Measurements from ENCODE around the gene SASH1.

GRCh38 chr6:148348778-148349177 lies 6.1 kb downstream of the SASH1 start:
- TF ChIP-seq, protein P1, sequence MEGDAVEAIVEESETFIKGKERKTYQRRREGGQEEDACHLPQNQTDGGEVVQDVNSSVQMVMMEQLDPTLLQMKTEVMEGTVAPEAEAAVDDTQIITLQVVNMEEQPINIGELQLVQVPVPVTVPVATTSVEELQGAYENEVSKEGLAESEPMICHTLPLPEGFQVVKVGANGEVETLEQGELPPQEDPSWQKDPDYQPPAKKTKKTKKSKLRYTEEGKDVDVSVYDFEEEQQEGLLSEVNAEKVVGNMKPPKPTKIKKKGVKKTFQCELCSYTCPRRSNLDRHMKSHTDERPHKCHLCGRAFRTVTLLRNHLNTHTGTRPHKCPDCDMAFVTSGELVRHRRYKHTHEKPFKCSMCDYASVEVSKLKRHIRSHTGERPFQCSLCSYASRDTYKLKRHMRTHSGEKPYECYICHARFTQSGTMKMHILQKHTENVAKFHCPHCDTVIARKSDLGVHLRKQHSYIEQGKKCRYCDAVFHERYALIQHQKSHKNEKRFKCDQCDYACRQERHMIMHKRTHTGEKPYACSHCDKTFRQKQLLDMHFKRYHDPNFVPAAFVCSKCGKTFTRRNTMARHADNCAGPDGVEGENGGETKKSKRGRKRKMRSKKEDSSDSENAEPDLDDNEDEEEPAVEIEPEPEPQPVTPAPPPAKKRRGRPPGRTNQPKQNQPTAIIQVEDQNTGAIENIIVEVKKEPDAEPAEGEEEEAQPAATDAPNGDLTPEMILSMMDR (IDR thresholded peaks at IDR 0.05): no peak
- TF ChIP-seq POLR2A (IDR thresholded peaks at IDR 0.05) (no peak), EP300 (IDR thresholded peaks at IDR 0.05) (no peak), POLR2AphosphoS5 (IDR thresholded peaks at IDR 0.05) (no peak)
